HepG2 (cell line): ENCODE data around the gene LPCAT4. TPM values are rescaled to one million over a fixed set of nuclear protein-coding genes. Genes with fewer than 3 reads are reported as not detected.

Experiments
- ARNT2 ChIP-seq: sonication (generic); formaldehyde crosslinking; IDR thresholded peaks from 2 replicates; pipeline ENCODE4 v1.8.0; 2022; ENCODE audit warnings: mild to moderate bottlenecking, low read depth, missing genetic modification reagents, moderate library complexity
- BORCS8-MEF2B ChIP-seq: sonication (generic); formaldehyde crosslinking; IDR thresholded peaks from 2 replicates; pipeline ENCODE4 v1.8.0; 2022; ENCODE audit warnings: mild to moderate bottlenecking, missing genetic modification reagents
- EED ChIP-seq: sonication (generic); formaldehyde crosslinking; IDR thresholded peaks from 2 replicates; pipeline ENCODE4 v1.5.0; 2020; ENCODE audit warnings: mild to moderate bottlenecking, missing genetic modification reagents
- ELF4 ChIP-seq: sonication (generic); formaldehyde crosslinking; IDR thresholded peaks from 2 replicates; pipeline ENCODE4 v1.5.0; 2020; ENCODE audit warnings: missing genetic modification reagents, mild to moderate bottlenecking, moderate library complexity, borderline replicate concordance
- FOXA3 ChIP-seq: IDR thresholded peaks from 2 replicates; pipeline ENCODE4 v1.6.1; 2016; ENCODE audit warnings: missing genetic modification reagents, missing compliant biosample characterization
- FOXK1 ChIP-seq: sonication (generic); formaldehyde crosslinking; IDR thresholded peaks from 2 replicates; pipeline ENCODE4 v1.4.0; 2020; ENCODE audit warnings: low read depth, missing genetic modification reagents, borderline replicate concordance
- KAT8 ChIP-seq: IDR thresholded peaks from 2 replicates; pipeline ENCODE4 v1.6.1; 2016; ENCODE audit warnings: missing genetic modification reagents, missing compliant biosample characterization
- KDM2A ChIP-seq: sonication (generic); formaldehyde crosslinking; IDR thresholded peaks from 2 replicates; pipeline ENCODE4 v1.4.0; 2020; ENCODE audit warnings: low read depth, missing genetic modification reagents, borderline replicate concordance
- KLF13 ChIP-seq: sonication (generic); formaldehyde crosslinking; IDR thresholded peaks from 2 replicates; pipeline ENCODE4 v1.4.0; 2020; ENCODE audit warnings: mild to moderate bottlenecking, missing genetic modification reagents
- MED8 ChIP-seq: sonication (generic); formaldehyde crosslinking; IDR thresholded peaks from 2 replicates; pipeline ENCODE4 v1.8.1; 2023; ENCODE audit warnings: mild to moderate bottlenecking, missing genetic modification reagents; ENCODE audit not compliant: insufficient replicate concordance
- NCOR1 ChIP-seq: fragments of 200-600 bp; sonication (generic); IDR thresholded peaks from 2 replicates; pipeline ENCODE4 v1.7.0; 2017; ENCODE audit warnings: antibody characterized with exemption, low read length, borderline replicate concordance
- ONECUT2 ChIP-seq: sonication (generic); formaldehyde crosslinking; IDR thresholded peaks from 2 replicates; pipeline ENCODE4 v1.4.0; 2020; ENCODE audit warnings: missing genetic modification reagents
- PHF8 ChIP-seq: sonication (generic); formaldehyde crosslinking; IDR thresholded peaks from 2 replicates; pipeline ENCODE4 v1.5.0; 2020; ENCODE audit warnings: missing genetic modification reagents
- PTBP1 ChIP-seq: fragments of 200-400 bp; formaldehyde crosslinking; IDR thresholded peaks from 2 replicates; pipeline ENCODE4 v1.6.1; 2018; ENCODE audit warnings: low read length, low read depth; ENCODE audit not compliant: poor library complexity, severe bottlenecking
- SP4 ChIP-seq: sonication (generic); formaldehyde crosslinking; IDR thresholded peaks from 2 replicates; pipeline ENCODE4 v1.8.1; 2023; ENCODE audit warnings: mild to moderate bottlenecking, missing genetic modification reagents
- TCF12 ChIP-seq, 2 experiments: fragments of 450-650 bp in 1 of 2; sonication (generic) in 1 of 2; formaldehyde crosslinking in 1 of 2; IDR thresholded peaks; 2 replicates each; pipeline versions ENCODE4 v1.6.1 to v1.8.0; 2017 to 2022; ENCODE audit warnings: antibody characterized with exemption in 1 of 2, mild to moderate bottlenecking in 1 of 2, missing genetic modification reagents in 1 of 2, moderate library complexity in 1 of 2
- TCF7 ChIP-seq: sonication (generic); IDR thresholded peaks from 2 replicates; pipeline ENCODE4 v1.6.1; 2016; ENCODE audit warnings: antibody characterized with exemption, low read depth
- ZBTB14 ChIP-seq: sonication (generic); formaldehyde crosslinking; IDR thresholded peaks from 2 replicates; pipeline ENCODE4 v1.4.0; 2020; ENCODE audit warnings: missing genetic modification reagents
- ZBTB7A ChIP-seq: sonication (generic); formaldehyde crosslinking; IDR thresholded peaks from 2 replicates; pipeline ENCODE4 v1.8.0; 2022; ENCODE audit warnings: mild to moderate bottlenecking, missing genetic modification reagents
- ZFX ChIP-seq: sonication (generic); formaldehyde crosslinking; IDR thresholded peaks from 2 replicates; pipeline ENCODE4 v1.4.0; 2020; ENCODE audit warnings: mild to moderate bottlenecking, low read depth, missing genetic modification reagents, moderate library complexity
- ZMAT3 ChIP-seq: sonication (generic); formaldehyde crosslinking; conservative IDR thresholded peaks from 2 replicates; pipeline ENCODE4 v1.7.0; 2021; ENCODE audit warnings: missing genetic modification reagents
- ZNF333 ChIP-seq: sonication (generic); formaldehyde crosslinking; IDR thresholded peaks from 2 replicates; pipeline ENCODE4 v1.4.0; 2020; ENCODE audit warnings: mild to moderate bottlenecking, missing genetic modification reagents, borderline replicate concordance
- ZNF639 ChIP-seq: conservative IDR thresholded peaks from 2 replicates; pipeline ENCODE4 v1.6.1; 2018; ENCODE audit warnings: missing genetic modification reagents
- ZSCAN20 ChIP-seq: sonication (generic); formaldehyde crosslinking; IDR thresholded peaks from 2 replicates; pipeline ENCODE4 v1.4.0; 2020; ENCODE audit warnings: missing genetic modification reagents, mild to moderate bottlenecking, borderline replicate concordance
- polyA plus RNA-seq, 8 experiments: library from polyadenylated mRNA; depleted of rRNA in 3 of 8; stranded (reverse) in 7 of 8; unstranded in 1 of 8; fragments of >200 nt; fragmentation: Illumina TruSeq in 4 of 8; extraction: Trizol in 4 of 8; gene quantifications; 2 replicates each; pipeline versions ENCODE4 v1.2.1 to v1.2.3, GENCODE V29; 2011 to 2016; ENCODE audit warnings: low read depth in 4 of 8, missing spikeins in 1 of 8, mixed read lengths in 1 of 8; ENCODE audit not compliant: insufficient read depth in 1 of 8
- total RNA-seq, 5 experiments: library from RNA; depleted of rRNA; stranded (reverse); fragments of >200 nt; fragmentation: Illumina TruSeq; extraction: Trizol; gene quantifications; 2 replicates each; pipeline ENCODE4 v1.2.3, GENCODE V29; 2016; ENCODE audit warnings: low read depth in 1 of 5

Gene LPCAT4
- total and polyA plus RNA-seq, 2 of the 13 experiments (the other 11 are each of a cell fraction or from before 2014, with no cell fraction given): 8.1 to 57.1 TPM

GRCh38 chr15:34337557-34338306 lies 29.3 kb downstream of the LPCAT4 start, which contains the start of gene SLC12A6 (continued):
- peak; percentile 47; the same call in 1 of the 2 replicates for TF ChIP-seq ARNT2 (CRISPR knock-in tag)
- peak; percentile 43 for TF ChIP-seq PTBP1
- peak; percentile 65; the same call in 1 of the 2 replicates for TF ChIP-seq ZBTB7A (CRISPR knock-in tag)
- TF ChIP-seq ZSCAN20 (CRISPR knock-in tag): peak; percentile 88; the same call in 1 of the 2 replicates
- TF ChIP-seq BORCS8-MEF2B: 0 out of 2 replicates have a peak, but pooled peaks have one; percentile 29
- TF ChIP-seq FOXA3 (CRISPR knock-in tag): peak; percentile 68
- TF ChIP-seq EED (CRISPR knock-in tag): 0 out of 2 replicates have a peak, but pooled peaks have one; percentile 5
- TF ChIP-seq MED8 (CRISPR knock-in tag): no peak
- TF ChIP-seq PHF8: peak; percentile 68
- no peak for TF ChIP-seq NCOR1
- peak; percentile 87 for TF ChIP-seq ZBTB14 (CRISPR knock-in tag)
- TF ChIP-seq KAT8: no peak; the same call in 1 of the 2 replicates
- peak; percentile 54; the same call in 1 of the 2 replicates for TF ChIP-seq SP4
- 0 out of 2 replicates have a peak, but pooled peaks have one; percentile 32 for TF ChIP-seq ZMAT3
- no peak for TF ChIP-seq KLF13
- no peak for TF ChIP-seq TCF12 (IDR thresholded peaks at IDR 0.05)
- no peak for TF ChIP-seq TCF12 (CRISPR knock-in tag; IDR thresholded peaks at IDR 0.05)
- TF ChIP-seq ZNF639 (CRISPR knock-in tag): no peak
- TF ChIP-seq KDM2A: peak; percentile 85
- TF ChIP-seq TCF7: no peak
- TF ChIP-seq ZFX (CRISPR knock-in tag): peak; percentile 64
- no peak for TF ChIP-seq ZNF333 (CRISPR knock-in tag)
- TF ChIP-seq FOXK1: peak; percentile 64
- TF ChIP-seq ELF4 (CRISPR knock-in tag): no peak
- TF ChIP-seq ONECUT2 (CRISPR knock-in tag): no peak
